Hindlimb muscle (tissue), 1 donor: ENCODE measurements around the gene NRXN3. TPM values are rescaled to one million over a fixed set of nuclear protein-coding genes. Genes with fewer than 3 reads are reported as not detected.

Source experiments
- DNase-seq: peaks from one replicate; pipeline ENCODE4 v3.0.0-alpha.2; 2013
- polyA plus RNA-seq: library from polyadenylated mRNA; unstranded; fragments of 120-200 nt; gene quantifications from one replicate; pipeline ENCODE4 v1.2.1, GENCODE V29; 2013; ENCODE audit not compliant: insufficient read length

Gene NRXN3
- polyA plus RNA-seq, 1 donor: 0.40 TPM

GRCh38 chr14:79442786-79443185, 1272.6 kb downstream of the NRXN3 start:
- DNase-seq: no peak

GRCh38 chr14:79443602-79444001, 1273.4 kb downstream of the NRXN3 start:
- DNase-seq: no peak

- DNase-seq: no peak
These were observed 1278.8 kb downstream of the NRXN3 start for GRCh38 chr14:79448960-79449359.

- no peak for DNase-seq
These were observed 1281.4 kb downstream of the NRXN3 start for GRCh38 chr14:79451601-79452000.

- no peak for DNase-seq
These were observed 1283.1 kb downstream of the NRXN3 start for GRCh38 chr14:79453276-79453675.

- DNase-seq: no peak
These were observed 1294.3 kb downstream of the NRXN3 start for GRCh38 chr14:79464468-79464867.

GRCh38 chr14:79465651-79466050, 1295.5 kb downstream of the NRXN3 start:
- DNase-seq: no peak

GRCh38 chr14:79466938-79467527, 1296.9 kb downstream of the NRXN3 start:
- no peak for DNase-seq

GRCh38 chr14:79467835-79468234, 1297.7 kb downstream of the NRXN3 start:
- no peak for DNase-seq

GRCh38 chr14:79468486-79468885, 1298.3 kb downstream of the NRXN3 start:
- DNase-seq: no peak

GRCh38 chr14:79473651-79474050, 1303.5 kb downstream of the NRXN3 start:
- DNase-seq: no peak

- DNase-seq: no peak
These were observed 1305.8 kb downstream of the NRXN3 start for GRCh38 chr14:79475887-79476532.

GRCh38 chr14:79476552-79476951, 1306.4 kb downstream of the NRXN3 start:
- DNase-seq: no peak

- no peak for DNase-seq
These were observed 1310.0 kb downstream of the NRXN3 start for GRCh38 chr14:79480212-79480611.

GRCh38 chr14:79482825-79483224, 1312.7 kb downstream of the NRXN3 start:
- DNase-seq: no peak

GRCh38 chr14:79483477-79484388, 1313.6 kb downstream of the NRXN3 start:
- DNase-seq: no peak

- DNase-seq: no peak
These were observed 1317.5 kb downstream of the NRXN3 start for GRCh38 chr14:79487632-79488031.

GRCh38 chr14:79491161-79491560, 1321.0 kb downstream of the NRXN3 start:
- no peak for DNase-seq

GRCh38 chr14:79493081-79493645, 1323.0 kb downstream of the NRXN3 start:
- DNase-seq: no peak

- no peak for DNase-seq
These were observed 1326.5 kb downstream of the NRXN3 start for GRCh38 chr14:79496701-79497100.

- DNase-seq: no peak
These were observed 1330.3 kb downstream of the NRXN3 start for GRCh38 chr14:79500489-79500888.

- DNase-seq: no peak
These were observed 1332.1 kb downstream of the NRXN3 start for GRCh38 chr14:79502136-79502750.

- DNase-seq: no peak
These were observed 1332.6 kb downstream of the NRXN3 start for GRCh38 chr14:79502751-79503148.
